Subcutaneous adipose tissue (tissue), 4 donors: ENCODE data around the gene PM20D1. TPM values are rescaled to one million over a fixed set of nuclear protein-coding genes. Genes with fewer than 3 reads are reported as not detected.

Experiments
- total RNA-seq, 4 donors: library from RNA; depleted of rRNA; stranded (reverse); fragments of >200 nt; gene quantifications; one replicate each; pipeline ENCODE4 v1.1.0, GENCODE V29; 2016
- TF ChIP-seq, protein P1 (sequence below): fragments of 450-650 bp; IDR thresholded peaks from one replicate; pipeline ENCODE4 v1.5.1; 2016; ENCODE audit warnings: low read depth, mild to moderate bottlenecking, control low read depth, antibody characterized with exemption, moderate library complexity

Gene PM20D1
- total RNA-seq, 4 donors from 2014 or later, result 0.17 TPM; not detected in 3

GRCh38 chr1:205802060-205802459, 47.9 kb downstream of the PM20D1 start:
- TF ChIP-seq, protein P1, sequence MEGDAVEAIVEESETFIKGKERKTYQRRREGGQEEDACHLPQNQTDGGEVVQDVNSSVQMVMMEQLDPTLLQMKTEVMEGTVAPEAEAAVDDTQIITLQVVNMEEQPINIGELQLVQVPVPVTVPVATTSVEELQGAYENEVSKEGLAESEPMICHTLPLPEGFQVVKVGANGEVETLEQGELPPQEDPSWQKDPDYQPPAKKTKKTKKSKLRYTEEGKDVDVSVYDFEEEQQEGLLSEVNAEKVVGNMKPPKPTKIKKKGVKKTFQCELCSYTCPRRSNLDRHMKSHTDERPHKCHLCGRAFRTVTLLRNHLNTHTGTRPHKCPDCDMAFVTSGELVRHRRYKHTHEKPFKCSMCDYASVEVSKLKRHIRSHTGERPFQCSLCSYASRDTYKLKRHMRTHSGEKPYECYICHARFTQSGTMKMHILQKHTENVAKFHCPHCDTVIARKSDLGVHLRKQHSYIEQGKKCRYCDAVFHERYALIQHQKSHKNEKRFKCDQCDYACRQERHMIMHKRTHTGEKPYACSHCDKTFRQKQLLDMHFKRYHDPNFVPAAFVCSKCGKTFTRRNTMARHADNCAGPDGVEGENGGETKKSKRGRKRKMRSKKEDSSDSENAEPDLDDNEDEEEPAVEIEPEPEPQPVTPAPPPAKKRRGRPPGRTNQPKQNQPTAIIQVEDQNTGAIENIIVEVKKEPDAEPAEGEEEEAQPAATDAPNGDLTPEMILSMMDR, result no peak

DNA sequence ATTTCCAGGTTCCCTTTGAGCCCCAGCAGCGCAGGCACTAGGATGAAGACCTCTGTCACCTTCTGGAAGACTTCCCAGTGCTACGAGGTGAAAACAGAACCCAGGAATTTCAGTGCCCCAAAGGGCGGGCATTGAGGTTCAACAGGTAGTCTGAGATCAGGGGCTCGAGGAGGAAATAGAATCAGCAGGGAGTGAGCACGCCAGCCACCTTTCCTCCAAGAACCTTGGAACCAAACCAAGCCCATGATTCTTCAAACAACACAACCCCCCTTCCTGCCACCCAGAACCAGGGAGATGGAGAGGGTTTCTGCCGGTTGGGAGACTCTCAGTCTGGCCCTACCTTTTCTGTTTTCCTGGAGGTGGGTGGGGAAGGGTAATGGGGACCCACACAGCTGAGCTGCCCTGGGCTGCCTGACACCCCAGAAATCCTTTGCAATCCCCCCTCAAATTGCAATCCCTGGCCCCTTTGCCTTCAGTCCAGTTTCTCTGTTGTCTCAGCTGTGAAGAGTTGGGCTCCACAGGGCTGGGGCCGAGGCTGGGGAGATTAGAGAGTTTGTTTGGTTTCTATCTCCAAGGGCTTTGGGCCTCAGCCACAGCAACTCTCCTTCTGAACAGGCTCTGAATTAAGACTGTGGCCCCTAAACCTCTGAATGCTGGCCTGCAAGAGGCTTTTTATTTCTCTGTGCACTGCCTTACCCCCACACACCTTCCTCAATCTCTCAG, 48.8 kb downstream of the PM20D1 start:
- TF ChIP-seq, protein P1, result no peak

DNA sequence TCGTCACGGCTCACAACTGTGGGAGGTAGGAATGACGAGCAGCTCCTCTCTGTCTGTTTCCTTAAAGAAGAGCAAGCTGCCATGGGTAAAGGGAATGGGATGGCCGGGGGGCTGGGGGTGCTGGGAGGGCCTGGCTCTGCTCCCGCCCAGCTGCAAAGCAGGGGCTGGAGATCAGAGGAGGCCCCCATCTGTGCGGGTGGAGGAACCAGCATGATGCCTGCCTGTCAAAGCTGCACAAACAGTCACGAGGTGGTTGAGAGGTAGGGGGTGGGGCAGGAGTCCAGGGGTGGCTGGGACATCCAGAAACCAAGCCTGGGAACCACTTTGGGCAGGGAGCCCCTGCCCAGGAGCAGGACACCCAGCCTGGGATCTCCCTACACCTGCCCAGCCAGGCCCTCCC, 49.5 kb downstream of the PM20D1 start:
- TF ChIP-seq, protein P1, result no peak

- TF ChIP-seq, protein P1, result no peak
Observed at GRCh38 chr1:205798577-205798976, 51.4 kb downstream of the PM20D1 start.

DNA sequence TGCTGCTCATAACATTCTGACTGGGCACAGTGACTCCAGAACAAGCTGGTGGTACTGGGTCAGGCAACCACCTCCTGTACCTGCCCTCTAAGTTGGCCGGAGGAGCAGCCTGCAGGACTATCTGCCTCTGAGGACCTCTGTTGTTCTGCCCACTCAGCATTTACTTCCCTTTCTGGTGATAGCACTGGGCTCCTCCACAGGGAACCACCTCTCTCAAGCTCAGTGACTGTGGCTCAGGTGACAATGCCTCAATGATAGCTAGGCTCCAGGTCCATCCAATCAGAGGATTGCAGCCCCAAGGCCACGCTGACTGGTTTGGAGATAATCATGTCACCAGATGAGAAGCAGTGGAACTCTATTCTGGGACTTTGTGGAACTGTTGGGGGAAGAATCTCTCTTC, 52.8 kb downstream of the PM20D1 start:
- TF ChIP-seq, protein P1, result no peak

DNA sequence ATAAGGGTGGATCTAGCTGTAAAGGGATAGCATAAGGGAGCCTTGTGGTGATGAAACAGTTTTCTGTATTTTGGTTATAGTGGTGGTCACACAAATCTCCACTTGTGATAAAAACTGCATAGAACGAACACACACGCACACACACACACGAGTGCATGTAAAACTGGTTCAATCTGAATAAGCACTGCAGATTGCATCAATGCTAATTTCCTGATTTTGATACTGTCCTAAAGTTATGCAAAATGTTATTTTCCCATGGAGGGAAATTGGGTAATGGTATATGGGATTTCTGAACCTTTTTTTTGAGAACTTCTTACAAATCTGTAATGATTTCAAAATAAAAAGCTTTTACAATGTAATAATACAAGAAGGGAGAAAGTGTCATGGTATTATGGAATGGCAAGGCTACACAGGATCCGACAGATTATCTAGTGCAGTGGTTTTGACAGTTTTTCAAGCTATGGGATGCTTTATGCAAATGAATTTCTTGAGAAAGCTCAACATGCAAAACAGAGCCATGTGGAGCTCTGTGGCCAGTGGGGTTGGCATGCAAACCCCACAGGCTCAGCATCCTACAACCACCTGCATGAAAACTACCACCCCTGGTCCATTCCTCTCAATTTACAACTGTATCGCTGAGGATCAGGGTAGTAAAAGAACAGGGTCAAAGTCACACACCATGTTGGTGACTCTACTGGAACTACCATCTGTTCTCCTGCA, 55.8 kb downstream of the PM20D1 start:
- TF ChIP-seq, protein P1, result no peak

DNA sequence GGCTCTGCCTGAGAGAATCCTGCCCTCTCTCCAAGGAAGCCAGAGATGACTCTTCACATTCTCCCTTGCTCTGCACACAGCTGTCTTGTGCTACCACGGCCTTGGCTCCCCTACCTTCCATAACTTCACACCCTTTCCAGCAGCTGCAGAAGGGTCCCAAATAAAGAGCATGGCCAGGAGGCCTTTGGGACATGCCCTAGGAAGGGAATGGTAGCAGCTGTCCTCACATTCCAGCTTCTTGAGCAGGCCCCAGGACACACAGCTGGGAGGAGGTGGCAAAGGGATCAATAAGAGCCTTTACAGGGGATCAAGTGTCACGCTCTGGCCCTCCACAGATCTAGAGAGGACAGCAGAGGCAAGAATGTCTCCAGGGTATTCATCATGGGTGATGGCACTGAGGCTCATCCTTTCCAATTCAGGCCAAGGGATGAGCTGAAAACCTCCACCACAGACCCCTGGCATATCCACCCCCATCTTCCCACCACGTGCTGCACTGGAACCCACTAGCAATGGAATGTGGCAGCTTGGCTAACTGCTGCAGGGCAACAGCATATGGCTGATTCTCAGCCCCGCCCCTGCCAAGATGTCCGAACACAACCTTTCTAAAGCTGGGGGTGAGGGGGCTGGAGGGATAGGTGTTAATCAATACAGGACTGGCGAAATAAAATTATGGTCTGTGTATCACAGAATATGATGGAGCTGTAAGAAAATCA, 56.8 kb downstream of the PM20D1 start:
- TF ChIP-seq, protein P1, result no peak
